Measurements from ENCODE around the gene ZNF48. TPM values are rescaled to one million over a fixed set of nuclear protein-coding genes. Genes with fewer than 3 reads are reported as not detected.

ZNF48 gene
- total and polyA plus RNA-seq, 2 donors (not counting 1 experiment from before 2014, with no cell fraction given): 8.4 to 13.3 TPM

DNA sequence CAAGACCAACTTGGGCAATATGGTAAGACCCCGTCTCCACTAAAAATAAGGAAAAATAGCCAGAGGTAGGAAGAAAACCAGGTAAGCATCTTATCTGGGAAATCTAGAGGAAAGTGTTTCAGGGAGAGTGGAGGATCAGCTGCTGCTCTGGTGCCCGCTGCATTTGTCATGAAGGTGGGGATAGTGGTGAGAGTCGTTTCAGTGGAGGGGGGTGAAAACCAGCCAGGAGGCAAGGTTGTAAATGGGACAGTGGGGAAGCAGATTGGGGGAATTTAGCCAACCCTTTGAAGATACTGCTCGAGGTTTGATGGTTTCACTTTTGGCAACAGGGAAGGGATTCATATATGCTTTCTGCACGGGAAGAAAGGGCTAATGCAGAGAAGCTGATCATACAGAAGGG lies 25.8 kb downstream of the ZNF48 start:
- Mint-ChIP-seq H3K9me3 (ENCODE audit: insufficient read depth) (no peaks in the 10 kb centered on the region), H3K4me3 (no peak overlapping the region), H3K4me1 (peaks cover 7% of the 10 kb centered on the region), H3K27me3 (no peaks in the 10 kb centered on the region), H3K27ac (no peak overlapping the region)
- Histone ChIP-seq H3K4me1 (ENCODE audit: control insufficient read depth in 2 of 2, insufficient read depth in 2 of 2, low read length in 2 of 2) (peaks cover 5 to 12% of the 10 kb centered on the region in 2 donors), H2AFZ (ENCODE audit: insufficient read depth, low read depth, low read length, poor library complexity, severe bottlenecking) (no peak overlapping the region), H3K27me3 (replicated peaks in 1 of 4; ENCODE audit: control extremely low read depth in 1 of 4, control insufficient read depth in 3 of 4, insufficient read depth in 4 of 4, low read length in 3 of 4) (no peaks in the 10 kb centered on the region), H3K9me3 (ENCODE audit: control extremely low read depth in 1 of 3, control insufficient read depth in 2 of 3, insufficient read depth in 1 of 3, low read length in 2 of 3) (no peaks in the 10 kb centered on the region), H3K27ac (ENCODE audit: low read length in 2 of 2) (no peak overlapping the region), H3K4me3 (ENCODE audit: control extremely low read depth in 1 of 5, extremely low read depth in 1 of 5, insufficient read depth in 1 of 5, low read depth in 2 of 5, low read length in 4 of 5) (no peak overlapping the region), H3K4me2 (replicated peaks; ENCODE audit: low read depth, low read length, poor library complexity, severe bottlenecking) (no peak overlapping the region), H3K9ac (ENCODE audit: low read length) (no peak overlapping the region), H4K20me1 (ENCODE audit: control insufficient read depth, insufficient read depth, low read length, poor library complexity, severe bottlenecking) (no peaks in the 10 kb centered on the region), H3K36me3 (replicated peaks in 1 of 2; ENCODE audit: control extremely low read depth in 1 of 2, control insufficient read depth in 1 of 2, extremely low read depth in 1 of 2, insufficient read depth in 2 of 2, low read length in 1 of 2) (peaks cover 2 to 35% of the 10 kb centered on the region in 2 experiments), H3K79me2 (ENCODE audit: control insufficient read depth, insufficient read depth, low read length) (peaks cover 9% of the 10 kb centered on the region)
- DNase-seq (no peak), ATAC-seq (ENCODE audit: low read depth) (no peak)
- intact Hi-C loops (cut with micrococcal nuclease): no loop called here
- WGBS (ENCODE audit: insufficient coverage): 91% methylated on average over 5 of the region's 5 CpGs
- CTCF ChIA-PET: interaction anchor here (1.2 to 5.3 kb wide), 3 partner anchors 9 to 114 kb away, joined by 3 to 43 read pairs (median 4); partner anchors contain the start of gene DCTPP1
- POLR2A ChIA-PET: interaction anchor here (0.6 to 0.7 kb wide), 3 partner anchors 103 to 159 kb away, joined by 3 to 7 read pairs (median 5); no protein-coding TSS in a partner anchor
- TF ChIP-seq, protein P1, sequence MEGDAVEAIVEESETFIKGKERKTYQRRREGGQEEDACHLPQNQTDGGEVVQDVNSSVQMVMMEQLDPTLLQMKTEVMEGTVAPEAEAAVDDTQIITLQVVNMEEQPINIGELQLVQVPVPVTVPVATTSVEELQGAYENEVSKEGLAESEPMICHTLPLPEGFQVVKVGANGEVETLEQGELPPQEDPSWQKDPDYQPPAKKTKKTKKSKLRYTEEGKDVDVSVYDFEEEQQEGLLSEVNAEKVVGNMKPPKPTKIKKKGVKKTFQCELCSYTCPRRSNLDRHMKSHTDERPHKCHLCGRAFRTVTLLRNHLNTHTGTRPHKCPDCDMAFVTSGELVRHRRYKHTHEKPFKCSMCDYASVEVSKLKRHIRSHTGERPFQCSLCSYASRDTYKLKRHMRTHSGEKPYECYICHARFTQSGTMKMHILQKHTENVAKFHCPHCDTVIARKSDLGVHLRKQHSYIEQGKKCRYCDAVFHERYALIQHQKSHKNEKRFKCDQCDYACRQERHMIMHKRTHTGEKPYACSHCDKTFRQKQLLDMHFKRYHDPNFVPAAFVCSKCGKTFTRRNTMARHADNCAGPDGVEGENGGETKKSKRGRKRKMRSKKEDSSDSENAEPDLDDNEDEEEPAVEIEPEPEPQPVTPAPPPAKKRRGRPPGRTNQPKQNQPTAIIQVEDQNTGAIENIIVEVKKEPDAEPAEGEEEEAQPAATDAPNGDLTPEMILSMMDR (IDR thresholded peaks at IDR 0.05): no peak

DNA sequence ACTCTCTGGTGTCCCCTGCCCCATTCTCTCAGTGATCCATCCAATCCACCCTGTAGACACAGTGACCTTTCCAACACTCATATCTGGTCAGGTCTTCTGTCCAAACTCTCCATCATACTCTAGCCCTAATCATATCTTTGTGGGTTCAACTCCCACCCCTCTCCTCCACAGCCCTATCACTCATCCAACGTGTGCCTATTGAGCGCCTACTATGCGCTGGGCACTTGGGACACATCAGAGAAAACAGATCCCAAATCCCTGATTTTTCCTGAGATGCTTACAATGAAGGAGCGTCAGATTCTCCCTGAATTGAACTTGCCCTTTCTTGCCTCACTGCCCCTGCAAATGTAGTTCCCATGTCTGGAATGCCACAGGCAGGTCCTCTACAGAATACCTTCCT lies 32.8 kb downstream of the ZNF48 start:
- Mint-ChIP-seq H3K27ac (peak overlapping the region; percentile 77), H3K4me1 (peaks cover 15% of the 10 kb centered on the region), H3K9me3 (ENCODE audit: insufficient read depth) (no peaks in the 10 kb centered on the region), H3K4me3 (peak overlapping the region; percentile 70), H3K27me3 (no peaks in the 10 kb centered on the region)
- WGBS (ENCODE audit: insufficient coverage): 98% methylated on average over 4 of the region's 4 CpGs
- Histone ChIP-seq H4K20me1 (ENCODE audit: control insufficient read depth, insufficient read depth, low read length, poor library complexity, severe bottlenecking) (no peaks in the 10 kb centered on the region), H3K4me2 (replicated peaks; ENCODE audit: low read depth, low read length, poor library complexity, severe bottlenecking) (no peak overlapping the region), H3K36me3 (replicated peaks in 1 of 2; ENCODE audit: control extremely low read depth in 1 of 2, control insufficient read depth in 1 of 2, extremely low read depth in 1 of 2, insufficient read depth in 2 of 2, low read length in 1 of 2) (peaks cover 5 to 31% of the 10 kb centered on the region in 2 experiments), H2AFZ (ENCODE audit: insufficient read depth, low read depth, low read length, poor library complexity, severe bottlenecking) (no peak overlapping the region), H3K9me3 (ENCODE audit: control extremely low read depth in 1 of 3, control insufficient read depth in 2 of 3, insufficient read depth in 1 of 3, low read length in 2 of 3) (no peaks in the 10 kb centered on the region), H3K27me3 (replicated peaks in 1 of 4; ENCODE audit: control extremely low read depth in 1 of 4, control insufficient read depth in 3 of 4, insufficient read depth in 4 of 4, low read length in 3 of 4) (no peaks in the 10 kb centered on the region), H3K9ac (ENCODE audit: low read length) (no peak overlapping the region), H3K4me3 (ENCODE audit: control extremely low read depth in 1 of 5, extremely low read depth in 1 of 5, insufficient read depth in 1 of 5, low read depth in 2 of 5, low read length in 4 of 5) (no peak overlapping the region), H3K4me1 (ENCODE audit: control insufficient read depth in 2 of 2, insufficient read depth in 2 of 2, low read length in 2 of 2) (peaks cover 12 to 21% of the 10 kb centered on the region in 2 donors), H3K79me2 (ENCODE audit: control insufficient read depth, insufficient read depth, low read length) (peaks cover 27% of the 10 kb centered on the region), H3K27ac (ENCODE audit: low read length in 2 of 2) (no peak overlapping the region)
- ATAC-seq (ENCODE audit: low read depth) (no peak), DNase-seq (no peak)
- ChIA-PET CTCF (interaction anchor here (4.6 kb wide), 1 partner anchor 107 kb away, joined by 55 read pairs; the partner anchor contains the start of gene ZNF747), POLR2A (interaction anchor here (1.0 kb wide), 1 partner anchor 10 kb away, joined by 3 read pairs; no protein-coding TSS in a partner anchor)
- intact Hi-C loops (cut with micrococcal nuclease): no loop called here
- TF ChIP-seq, protein P1 (IDR thresholded peaks at IDR 0.05): no peak
- no peak for TF ChIP-seq EZH2 (IDR thresholded peaks at IDR 0.05; ENCODE audit: borderline replicate concordance, insufficient read depth, low read depth, low read length, poor library complexity, severe bottlenecking)
